Osteoblast (primary cell): ENCODE results near the gene CACNA1S. TPM values are rescaled to one million over a fixed set of nuclear protein-coding genes. Genes with fewer than 3 reads are reported as not detected.

Experiments
- DNase-seq: peaks from one replicate; pipeline ENCODE4 v3.0.0; 2011; ENCODE audit warnings: low spot score, mixed read lengths; ENCODE audit not compliant: insufficient read length; ENCODE audit errors: missing footprints
- H2AFZ ChIP-seq: 2 replicates; pipeline ENCODE4 v1.6.0; 2011; ENCODE audit warnings: mild to moderate bottlenecking, low read length
- H3K27ac ChIP-seq: 2 replicates; pipeline ENCODE4 v1.5.1; 2011; ENCODE audit warnings: mild to moderate bottlenecking, low read depth, low read length, moderate library complexity
- H3K27me3 ChIP-seq: 2 replicates; pipeline ENCODE4 v1.6.0; 2012; ENCODE audit warnings: mild to moderate bottlenecking, control low read depth, inconsistent platforms, low read length, moderate library complexity; ENCODE audit not compliant: insufficient read depth
- H3K36me3 ChIP-seq: 2 replicates; pipeline ENCODE4 v1.5.1; 2011; ENCODE audit warnings: mild to moderate bottlenecking, low read length, control low read depth, moderate library complexity; ENCODE audit not compliant: insufficient read depth
- H3K4me1 ChIP-seq: 2 replicates; pipeline ENCODE4 v1.5.1; 2011; ENCODE audit warnings: mild to moderate bottlenecking, low read length, control low read depth, moderate library complexity; ENCODE audit not compliant: insufficient read depth
- H3K4me2 ChIP-seq: 2 replicates; pipeline ENCODE4 v1.6.0; 2011; ENCODE audit warnings: mild to moderate bottlenecking, low read length; ENCODE audit not compliant: insufficient read depth
- H3K4me3 ChIP-seq: fragments of 200-600 bp; sonication (generic); 3 replicates; pipeline ENCODE4 v1.5.1; 2012; ENCODE audit warnings: mild to moderate bottlenecking, low read length, inconsistent platforms; ENCODE audit not compliant: insufficient read depth
- H3K79me2 ChIP-seq: 2 replicates; pipeline ENCODE4 v1.6.0; 2012; ENCODE audit warnings: mild to moderate bottlenecking, low read length, control low read depth, inconsistent platforms; ENCODE audit not compliant: insufficient read depth
- H3K9me3 ChIP-seq: 2 replicates; pipeline ENCODE4 v1.5.1; 2011; ENCODE audit warnings: low read depth, low read length, control low read depth
- H4K20me1 ChIP-seq: 2 replicates; pipeline ENCODE4 v1.6.0; 2012; ENCODE audit warnings: mild to moderate bottlenecking, low read length, control low read depth; ENCODE audit not compliant: insufficient read depth
- total RNA-seq: library from RNA; depleted of rRNA; stranded (reverse); fragments of >200 nt; gene quantifications from 2 replicates; pipeline ENCODE4 v1.2.3, GENCODE V29; 2012
- TF ChIP-seq, protein P1 (sequence below): IDR thresholded peaks from 2 replicates; pipeline ENCODE4 v1.5.1; 2011; ENCODE audit warnings: mild to moderate bottlenecking, low read depth, low read length, moderate library complexity; ENCODE audit errors: extremely low read depth

Gene CACNA1S
- total RNA-seq, 1 donor: not detected

DNA sequence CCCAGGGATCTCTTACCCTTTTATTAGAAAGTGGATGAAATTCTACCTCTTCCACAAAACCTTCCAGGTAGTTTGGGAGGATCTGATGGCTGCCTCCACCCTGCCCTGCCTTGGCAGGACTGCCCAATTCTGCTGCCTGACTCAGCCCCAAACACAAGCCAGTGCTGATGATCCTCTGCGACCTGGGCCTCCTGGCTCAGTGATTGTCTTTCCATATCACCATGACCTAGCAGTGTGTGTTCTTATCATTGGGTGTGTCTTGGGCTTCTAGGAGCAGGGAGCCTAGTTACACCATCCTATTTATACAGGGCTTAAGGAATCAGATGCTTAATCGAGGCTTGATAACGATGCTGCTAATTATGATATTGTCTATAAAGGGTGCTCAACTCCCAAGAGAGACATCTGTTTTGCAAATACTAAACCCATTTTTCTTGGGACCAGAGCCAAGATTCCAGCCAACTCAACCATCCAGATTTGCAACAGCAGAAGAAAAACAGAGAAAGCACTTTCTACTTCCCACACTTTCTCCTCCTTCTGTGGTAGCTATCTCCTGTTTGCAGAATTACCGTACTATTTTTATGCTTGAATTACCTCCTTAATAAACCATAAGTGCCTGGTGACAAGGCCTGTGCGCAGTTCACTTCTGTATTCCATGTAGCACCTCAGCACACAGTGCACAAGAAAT lies 52.2 kb downstream of the CACNA1S start:
- Histone ChIP-seq H2AFZ (no peak overlapping the region), H3K4me3 (no peak overlapping the region), H3K79me2 (no peaks in the 10 kb centered on the region), H4K20me1 (no peaks in the 10 kb centered on the region), H3K36me3 (no peaks in the 10 kb centered on the region), H3K9me3 (no peaks in the 10 kb centered on the region), H3K4me2 (no peak overlapping the region), H3K27ac (no peak overlapping the region), H3K27me3 (peaks cover 15% of the 10 kb centered on the region), H3K4me1 (no peaks in the 10 kb centered on the region)
- TF ChIP-seq, protein P1, sequence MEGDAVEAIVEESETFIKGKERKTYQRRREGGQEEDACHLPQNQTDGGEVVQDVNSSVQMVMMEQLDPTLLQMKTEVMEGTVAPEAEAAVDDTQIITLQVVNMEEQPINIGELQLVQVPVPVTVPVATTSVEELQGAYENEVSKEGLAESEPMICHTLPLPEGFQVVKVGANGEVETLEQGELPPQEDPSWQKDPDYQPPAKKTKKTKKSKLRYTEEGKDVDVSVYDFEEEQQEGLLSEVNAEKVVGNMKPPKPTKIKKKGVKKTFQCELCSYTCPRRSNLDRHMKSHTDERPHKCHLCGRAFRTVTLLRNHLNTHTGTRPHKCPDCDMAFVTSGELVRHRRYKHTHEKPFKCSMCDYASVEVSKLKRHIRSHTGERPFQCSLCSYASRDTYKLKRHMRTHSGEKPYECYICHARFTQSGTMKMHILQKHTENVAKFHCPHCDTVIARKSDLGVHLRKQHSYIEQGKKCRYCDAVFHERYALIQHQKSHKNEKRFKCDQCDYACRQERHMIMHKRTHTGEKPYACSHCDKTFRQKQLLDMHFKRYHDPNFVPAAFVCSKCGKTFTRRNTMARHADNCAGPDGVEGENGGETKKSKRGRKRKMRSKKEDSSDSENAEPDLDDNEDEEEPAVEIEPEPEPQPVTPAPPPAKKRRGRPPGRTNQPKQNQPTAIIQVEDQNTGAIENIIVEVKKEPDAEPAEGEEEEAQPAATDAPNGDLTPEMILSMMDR: no peak
- peak; percentile 69 for DNase-seq

DNA sequence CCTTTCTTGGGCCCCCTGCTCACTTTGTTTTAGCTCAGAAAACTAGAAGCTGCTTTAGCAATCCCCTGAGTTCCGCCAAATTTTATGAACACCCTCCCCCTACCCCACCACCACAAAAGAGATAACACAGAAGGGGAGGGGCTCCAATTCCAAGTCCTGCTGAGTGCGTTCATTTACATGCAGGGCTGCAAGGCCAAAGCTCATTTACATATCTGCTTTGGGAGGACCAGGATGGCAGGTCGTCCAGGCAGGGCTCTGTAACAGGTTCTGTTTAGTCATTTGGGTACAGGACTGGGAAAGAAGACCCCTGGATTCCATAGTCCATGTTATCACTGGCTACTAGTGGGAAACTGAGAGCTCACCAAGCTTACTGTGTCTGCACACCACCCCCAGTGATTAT lies 52.8 kb downstream of the CACNA1S start:
- Histone ChIP-seq H3K27ac (no peak overlapping the region), H3K4me2 (no peak overlapping the region), H3K27me3 (peaks cover 15% of the 10 kb centered on the region), H4K20me1 (no peaks in the 10 kb centered on the region), H3K4me1 (no peaks in the 10 kb centered on the region), H3K36me3 (no peaks in the 10 kb centered on the region), H3K4me3 (no peak overlapping the region), H3K79me2 (no peaks in the 10 kb centered on the region), H3K9me3 (no peaks in the 10 kb centered on the region), H2AFZ (no peak overlapping the region)
- TF ChIP-seq, protein P1: no peak
- DNase-seq: no peak

DNA sequence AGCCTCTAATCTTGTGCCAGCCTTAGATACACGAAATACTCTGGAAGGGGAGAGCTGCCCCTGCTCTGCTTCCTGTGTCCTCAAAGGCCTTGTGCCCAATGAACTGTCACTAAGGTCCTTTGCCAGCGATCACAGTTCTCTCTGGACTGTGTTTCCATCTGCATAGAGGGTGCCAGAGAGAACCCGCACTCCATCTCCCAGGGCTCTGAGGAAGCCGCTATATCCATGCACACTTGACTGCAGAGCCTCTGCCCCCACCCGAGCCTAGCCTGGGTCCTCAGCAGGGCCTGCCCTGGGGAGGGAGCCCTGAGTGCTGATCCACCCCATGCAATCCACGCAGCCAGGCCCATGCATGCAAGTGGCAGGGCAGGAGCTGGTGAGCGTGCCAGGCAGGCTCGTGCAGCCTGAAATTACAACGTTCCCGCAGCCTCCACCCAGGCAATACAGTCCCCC lies 58.1 kb downstream of the CACNA1S start:
- Histone ChIP-seq H3K4me3 (no peak overlapping the region), H3K4me1 (peaks cover 7% of the 10 kb centered on the region), H3K4me2 (no peak overlapping the region), H3K9me3 (no peaks in the 10 kb centered on the region), H3K79me2 (no peaks in the 10 kb centered on the region), H4K20me1 (no peaks in the 10 kb centered on the region), H3K27ac (no peak overlapping the region), H2AFZ (no peak overlapping the region), H3K36me3 (no peaks in the 10 kb centered on the region), H3K27me3 (peaks cover 34% of the 10 kb centered on the region)
- DNase-seq: peak; percentile 14
- TF ChIP-seq, protein P1: no peak

DNA sequence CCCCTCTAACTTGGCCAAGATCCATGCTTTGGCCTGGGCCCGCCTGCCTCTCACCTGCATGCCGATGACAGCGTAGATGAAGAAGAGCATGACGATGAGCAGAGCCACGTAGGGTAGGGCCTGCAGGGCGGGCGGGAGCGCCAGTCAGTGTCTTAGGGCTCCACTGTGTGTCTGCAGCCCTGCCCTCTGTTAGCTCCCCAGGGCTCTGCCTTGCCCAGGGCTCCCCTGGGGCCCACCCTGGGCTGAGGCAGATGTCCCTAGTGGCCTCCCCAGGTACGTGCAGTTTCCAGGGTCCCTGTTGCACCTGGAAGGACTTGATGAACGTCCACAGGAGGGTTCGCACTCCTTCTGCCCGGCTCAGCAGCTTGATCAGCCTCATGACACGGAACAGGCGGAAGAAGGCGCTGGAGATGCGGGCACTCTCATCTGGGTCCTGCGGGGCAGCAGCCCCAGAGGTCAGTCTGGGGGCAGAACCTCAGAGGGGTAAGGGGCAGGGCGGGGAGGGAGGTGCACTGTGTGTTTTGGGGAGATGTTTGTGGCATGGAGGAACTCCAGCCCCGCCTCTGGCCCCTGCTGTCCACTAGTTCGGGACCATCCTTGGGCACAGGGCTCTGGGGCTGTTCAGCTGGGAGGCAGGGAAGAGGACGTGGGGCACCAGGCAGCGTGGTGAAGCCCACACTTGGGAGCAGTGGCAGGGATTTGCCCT lies 58.9 kb downstream of the CACNA1S start:
- Histone ChIP-seq H3K27me3 (peaks cover 42% of the 10 kb centered on the region), H3K27ac (no peak overlapping the region), H3K79me2 (no peaks in the 10 kb centered on the region), H3K9me3 (no peaks in the 10 kb centered on the region), H3K36me3 (no peaks in the 10 kb centered on the region), H3K4me3 (no peak overlapping the region), H2AFZ (no peak overlapping the region), H3K4me2 (no peak overlapping the region), H3K4me1 (peaks cover 7% of the 10 kb centered on the region), H4K20me1 (no peaks in the 10 kb centered on the region)
- TF ChIP-seq, protein P1: no peak
- DNase-seq: peak; percentile 57
